ENCODE results near the gene KRT14.
"Not testable (repeated sequence)": the region's sequence is repeated elsewhere in the genome, so short reads cannot be mapped to it uniquely, and the experiment has no call there.

DNA sequence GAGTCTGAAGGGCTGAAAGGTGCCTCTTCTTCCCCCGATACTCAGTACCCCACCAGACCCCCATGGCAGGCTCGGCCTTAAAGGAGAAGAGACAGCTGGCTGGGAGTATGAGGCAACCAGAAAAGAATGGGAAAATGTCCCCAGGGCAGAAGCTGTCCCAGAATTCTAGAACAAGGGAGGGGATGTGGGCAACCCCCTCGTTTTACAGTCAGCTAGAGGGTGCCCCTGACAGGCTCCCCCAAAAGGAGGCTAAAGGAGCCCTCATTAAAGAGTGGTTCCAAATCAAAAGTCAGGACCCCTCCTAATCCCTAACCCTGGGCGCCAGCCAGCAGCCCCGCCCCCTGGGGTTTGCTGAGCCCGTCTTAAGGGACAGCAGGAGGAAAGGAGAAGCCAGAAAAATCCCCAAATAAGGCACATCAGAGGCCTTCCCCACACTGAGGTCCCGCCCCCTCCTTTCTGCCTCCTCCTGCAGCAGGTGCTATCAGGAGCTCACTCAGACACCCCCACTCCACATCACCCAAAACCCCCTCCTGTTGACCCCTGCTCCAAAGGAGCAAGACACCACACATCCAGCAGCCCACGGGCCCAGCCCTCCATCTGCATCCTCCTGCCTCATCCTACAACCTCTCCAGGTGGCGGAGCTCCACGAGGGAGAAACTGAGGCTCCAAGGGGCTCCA is 36.6 kb upstream of the KRT14 start:
- TF ChIP-seq POLR2A (IDR thresholded peaks at IDR 0.05; ENCODE audit: low read depth, low read length); POLR2AphosphoS5 (IDR thresholded peaks at IDR 0.05; ENCODE audit: low read depth, low read length); TAF1 (IDR thresholded peaks at IDR 0.05; ENCODE audit: borderline replicate concordance, low read depth, low read length): not testable (repeated sequence)
